ENCODE measurements around the gene TCAF1.

Gene TCAF1, protein sequence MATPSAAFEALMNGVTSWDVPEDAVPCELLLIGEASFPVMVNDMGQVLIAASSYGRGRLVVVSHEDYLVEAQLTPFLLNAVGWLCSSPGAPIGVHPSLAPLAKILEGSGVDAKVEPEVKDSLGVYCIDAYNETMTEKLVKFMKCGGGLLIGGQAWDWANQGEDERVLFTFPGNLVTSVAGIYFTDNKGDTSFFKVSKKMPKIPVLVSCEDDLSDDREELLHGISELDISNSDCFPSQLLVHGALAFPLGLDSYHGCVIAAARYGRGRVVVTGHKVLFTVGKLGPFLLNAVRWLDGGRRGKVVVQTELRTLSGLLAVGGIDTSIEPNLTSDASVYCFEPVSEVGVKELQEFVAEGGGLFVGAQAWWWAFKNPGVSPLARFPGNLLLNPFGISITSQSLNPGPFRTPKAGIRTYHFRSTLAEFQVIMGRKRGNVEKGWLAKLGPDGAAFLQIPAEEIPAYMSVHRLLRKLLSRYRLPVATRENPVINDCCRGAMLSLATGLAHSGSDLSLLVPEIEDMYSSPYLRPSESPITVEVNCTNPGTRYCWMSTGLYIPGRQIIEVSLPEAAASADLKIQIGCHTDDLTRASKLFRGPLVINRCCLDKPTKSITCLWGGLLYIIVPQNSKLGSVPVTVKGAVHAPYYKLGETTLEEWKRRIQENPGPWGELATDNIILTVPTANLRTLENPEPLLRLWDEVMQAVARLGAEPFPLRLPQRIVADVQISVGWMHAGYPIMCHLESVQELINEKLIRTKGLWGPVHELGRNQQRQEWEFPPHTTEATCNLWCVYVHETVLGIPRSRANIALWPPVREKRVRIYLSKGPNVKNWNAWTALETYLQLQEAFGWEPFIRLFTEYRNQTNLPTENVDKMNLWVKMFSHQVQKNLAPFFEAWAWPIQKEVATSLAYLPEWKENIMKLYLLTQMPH

DNA sequence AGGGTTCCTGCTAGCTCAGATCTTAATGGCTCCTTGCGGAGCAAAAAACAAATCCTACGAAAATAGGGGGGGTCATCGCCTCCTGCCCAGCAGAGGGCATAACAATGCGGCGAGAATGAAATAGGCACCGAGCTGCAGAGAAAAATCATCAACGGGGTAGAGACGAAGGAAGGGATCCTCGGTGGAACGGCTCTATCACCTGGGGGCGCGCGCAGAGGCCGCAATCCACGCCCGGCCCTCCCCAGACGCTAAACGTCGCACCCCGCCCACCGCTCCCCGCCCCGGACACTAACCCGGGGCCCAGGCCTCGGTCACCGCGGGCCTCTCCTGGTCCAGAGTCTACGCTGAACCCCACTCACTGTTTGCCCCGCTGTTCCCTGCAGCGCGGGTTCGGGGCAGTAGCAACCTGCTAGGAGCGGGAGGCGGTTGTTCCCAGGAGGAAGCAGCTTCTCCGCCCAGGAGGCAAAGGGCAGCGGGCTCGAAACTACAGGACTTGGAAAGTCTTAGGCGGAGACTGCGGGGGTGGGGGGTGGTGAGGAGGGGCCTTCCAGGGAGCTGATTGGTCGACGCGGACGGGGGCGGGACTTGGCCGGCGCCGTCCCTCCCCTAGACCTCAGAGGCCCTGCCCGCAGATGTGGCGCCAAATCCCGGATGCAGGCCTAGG lies at the start of gene TCAF1:
TCAF1 (minus strand) TSS at position 509 of the 664 bp plus-strand sequence. CDS start 25,568 bp downstream, outside the sequence.
- DNase-seq (ENCODE audit: low read depth): peak; percentile 80

DNA sequence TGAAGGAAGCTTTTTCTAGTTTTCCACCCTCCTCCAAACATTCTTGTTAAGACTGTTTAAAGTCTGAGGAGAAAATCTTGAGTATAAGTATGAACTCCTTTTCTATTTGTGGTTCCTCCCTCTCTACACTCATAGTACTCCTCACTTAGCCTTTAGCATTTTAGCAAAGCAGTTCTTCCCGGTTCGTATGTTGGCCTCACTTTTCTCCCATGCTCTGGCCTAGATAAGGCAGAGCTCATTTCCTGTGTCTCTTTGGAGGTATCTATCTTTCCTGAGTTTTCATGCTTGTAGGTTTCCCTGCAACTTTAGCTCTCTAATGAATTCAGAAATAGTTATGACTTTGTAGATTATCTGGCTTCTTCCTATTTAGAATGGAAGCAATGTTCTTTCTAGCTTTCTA lies 46.8 kb upstream of the TCAF1 start:
- no peak for DNase-seq (ENCODE audit: low read depth)

DNA sequence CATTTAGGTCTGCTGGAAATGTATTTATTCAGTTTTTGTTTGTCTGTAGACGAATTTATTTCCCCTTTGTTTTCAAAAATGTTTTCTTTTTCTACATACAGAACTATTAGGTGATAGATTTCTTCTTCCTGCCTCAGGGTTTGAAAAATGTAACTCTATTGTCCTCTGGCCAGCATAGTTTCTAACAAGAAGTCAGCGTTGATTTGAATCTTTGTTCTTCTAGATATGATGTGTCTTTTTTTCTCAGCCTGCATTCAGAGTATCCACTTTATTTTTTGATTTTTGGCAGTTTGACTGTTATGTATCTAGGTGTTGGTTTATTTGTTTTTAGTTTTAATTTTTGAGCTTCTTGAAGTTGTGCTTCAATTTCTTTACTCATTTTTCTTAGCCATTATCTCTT lies 45.1 kb upstream of the TCAF1 start:
- no peak for DNase-seq (ENCODE audit: low read depth)

DNA sequence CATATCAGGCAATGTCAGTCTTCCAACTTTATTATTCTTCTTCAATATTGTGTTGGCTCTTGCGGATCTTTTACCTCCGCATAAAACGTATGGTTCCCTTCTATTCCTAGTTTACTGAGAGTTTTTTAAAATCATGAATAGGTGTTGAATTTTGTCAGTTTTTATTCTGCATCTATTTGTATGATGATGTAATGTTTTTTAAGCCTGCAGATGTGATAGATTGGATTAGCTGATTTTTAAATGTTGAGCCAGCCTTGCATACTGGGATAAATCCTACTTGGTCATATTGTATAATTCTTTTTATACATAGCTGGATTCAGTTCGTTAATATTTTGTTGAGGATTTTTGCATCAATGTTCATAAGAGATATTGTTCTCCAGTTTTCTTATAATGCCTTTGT lies 43.4 kb upstream of the TCAF1 start:
- no peak for DNase-seq (ENCODE audit: low read depth)

DNA sequence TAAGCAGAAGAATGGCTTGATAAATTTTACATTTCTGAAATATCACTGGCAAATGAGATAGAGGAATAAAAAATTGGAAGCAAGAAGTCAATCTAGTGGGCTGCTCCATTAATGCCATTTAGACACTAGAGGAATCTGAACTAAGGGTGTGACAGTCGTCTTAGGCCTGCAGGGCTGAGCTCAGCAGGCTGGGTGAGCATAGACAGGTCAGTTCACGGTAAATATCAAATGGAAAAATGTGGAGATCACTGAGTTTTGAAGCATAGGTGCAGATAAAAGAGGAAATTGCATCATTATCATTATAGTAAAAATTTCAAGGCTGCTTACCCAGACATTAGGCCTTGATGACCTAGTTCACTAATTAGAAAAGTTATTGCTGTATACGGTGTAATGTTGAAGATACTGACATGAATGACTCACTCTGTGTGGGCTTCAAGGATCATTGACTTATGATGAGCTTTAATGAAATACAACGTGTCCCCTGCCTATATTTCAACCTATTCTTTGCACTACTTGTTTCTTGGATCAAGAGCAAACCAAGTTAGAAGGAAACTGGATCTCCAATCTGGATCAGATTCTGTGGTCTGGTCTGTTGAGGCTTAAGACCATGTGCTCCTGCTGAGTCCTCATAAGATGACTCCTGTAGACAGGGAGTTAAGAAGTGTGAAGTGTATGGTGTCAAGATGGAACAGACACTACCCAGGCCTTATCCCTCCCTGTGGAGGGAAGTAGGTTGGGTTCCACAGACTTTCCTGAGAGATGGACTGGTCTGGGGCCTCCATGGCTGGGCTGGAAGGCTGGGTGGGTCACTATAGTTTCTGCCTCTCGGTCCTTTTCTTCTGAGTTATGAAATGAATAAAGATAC lies 36.6 kb upstream of the TCAF1 start:
- DNase-seq (ENCODE audit: low read depth): no peak

DNA sequence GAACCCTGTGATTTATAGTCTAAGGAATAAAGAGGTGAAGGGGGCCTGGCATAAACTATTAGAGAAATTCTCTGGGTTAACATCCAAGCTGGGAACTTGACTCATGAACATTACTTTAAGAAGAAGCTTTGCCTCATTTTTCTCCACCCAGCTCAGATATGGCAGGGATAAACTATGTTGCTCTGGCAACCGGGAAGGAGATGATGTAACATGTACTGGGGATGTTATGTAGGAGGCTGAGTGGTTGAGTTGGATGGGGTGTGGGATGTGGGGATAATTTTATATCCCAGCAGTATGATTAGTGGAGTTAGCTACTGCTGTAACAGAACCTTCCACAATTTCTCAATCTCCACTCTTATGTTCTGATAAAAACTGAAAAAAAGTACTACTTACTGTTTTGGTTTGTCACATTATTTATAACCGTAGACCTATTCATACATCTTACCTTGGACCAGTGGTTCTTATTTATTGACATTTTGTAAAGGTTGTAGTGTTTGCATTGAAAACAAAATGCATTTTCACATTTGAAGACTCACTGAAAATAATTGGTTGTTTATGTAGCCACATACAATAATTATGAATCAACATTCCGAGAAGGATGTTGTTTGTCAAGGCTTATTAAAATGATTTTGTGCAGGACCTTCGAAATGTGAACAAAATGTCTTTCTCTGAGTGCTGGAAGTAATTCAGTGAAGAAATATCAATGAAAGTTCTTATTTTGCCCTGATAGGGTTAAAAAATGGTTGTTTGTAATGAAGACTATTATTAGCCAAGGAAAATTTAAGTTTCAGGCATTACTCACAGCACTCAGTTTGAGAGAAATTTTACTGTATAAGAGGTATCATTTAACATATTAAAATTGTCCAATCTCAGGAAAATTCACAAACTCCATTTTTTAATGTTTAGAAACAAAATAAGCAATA lies 34.4 kb upstream of the TCAF1 start:
- no peak for DNase-seq (ENCODE audit: low read depth)

DNA sequence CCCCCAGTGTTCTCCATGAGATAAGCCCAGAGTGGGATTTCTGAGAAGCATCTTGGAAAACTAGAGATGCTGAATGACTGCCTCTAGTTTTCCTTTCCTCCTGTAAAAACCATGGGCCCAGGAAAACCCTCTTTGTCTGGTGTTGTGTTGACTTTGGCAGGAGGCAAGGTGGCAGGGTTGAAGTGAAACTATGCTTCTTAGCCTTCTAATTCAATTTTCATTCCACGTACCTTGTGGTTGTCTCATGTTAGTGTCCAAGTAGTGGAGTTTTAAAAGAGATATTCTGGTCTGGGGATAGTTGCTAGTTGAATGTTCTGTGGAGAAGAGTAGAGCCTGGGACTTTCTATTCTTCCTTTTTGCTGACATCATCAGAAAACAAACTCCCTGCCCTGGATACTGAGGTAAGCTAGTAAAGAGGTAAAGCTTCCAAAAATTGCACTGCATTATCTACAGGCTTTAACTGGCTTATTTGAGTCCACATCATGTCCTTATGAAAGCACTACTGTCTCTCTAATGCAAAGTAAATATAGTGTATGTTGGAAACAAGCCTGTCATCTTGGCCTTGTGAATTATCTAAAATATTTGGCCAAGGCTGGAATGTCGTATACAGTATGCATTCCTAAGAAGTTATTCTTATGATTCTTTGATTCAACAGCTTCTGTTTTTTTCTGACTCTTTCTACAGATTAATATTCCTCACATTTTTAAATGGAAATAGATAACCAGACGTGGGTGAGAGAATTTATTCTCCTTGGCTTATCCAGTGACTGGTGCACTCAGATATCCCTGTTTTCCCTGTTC lies 32.8 kb upstream of the TCAF1 start, which contains the start of gene OR2F2:
OR2F2 (plus strand) TSS at position 708 of the 800 bp plus-strand sequence; CDS start at position 708, 0 bp downstream.
- DNase-seq (ENCODE audit: low read depth): no peak

DNA sequence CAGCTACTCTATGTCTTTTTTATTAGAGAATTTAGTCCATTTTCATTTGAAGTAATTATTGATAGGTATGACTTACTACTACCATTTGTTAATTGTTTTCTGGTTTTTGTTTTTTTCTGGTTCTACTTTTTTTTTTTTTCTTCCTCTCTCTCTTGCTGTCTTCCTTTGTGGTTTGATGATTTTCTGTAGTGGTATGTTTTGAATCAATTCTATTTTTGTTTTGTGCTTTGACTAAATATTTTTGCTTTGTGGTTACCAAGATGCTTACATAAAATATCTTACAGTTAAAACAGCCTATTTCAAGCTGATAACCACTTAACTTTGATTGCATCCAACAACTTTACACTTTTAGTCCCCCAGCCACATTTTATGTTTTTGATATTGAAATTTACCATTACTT lies 29.8 kb upstream of the TCAF1 start:
- no peak for DNase-seq (ENCODE audit: low read depth)

DNA sequence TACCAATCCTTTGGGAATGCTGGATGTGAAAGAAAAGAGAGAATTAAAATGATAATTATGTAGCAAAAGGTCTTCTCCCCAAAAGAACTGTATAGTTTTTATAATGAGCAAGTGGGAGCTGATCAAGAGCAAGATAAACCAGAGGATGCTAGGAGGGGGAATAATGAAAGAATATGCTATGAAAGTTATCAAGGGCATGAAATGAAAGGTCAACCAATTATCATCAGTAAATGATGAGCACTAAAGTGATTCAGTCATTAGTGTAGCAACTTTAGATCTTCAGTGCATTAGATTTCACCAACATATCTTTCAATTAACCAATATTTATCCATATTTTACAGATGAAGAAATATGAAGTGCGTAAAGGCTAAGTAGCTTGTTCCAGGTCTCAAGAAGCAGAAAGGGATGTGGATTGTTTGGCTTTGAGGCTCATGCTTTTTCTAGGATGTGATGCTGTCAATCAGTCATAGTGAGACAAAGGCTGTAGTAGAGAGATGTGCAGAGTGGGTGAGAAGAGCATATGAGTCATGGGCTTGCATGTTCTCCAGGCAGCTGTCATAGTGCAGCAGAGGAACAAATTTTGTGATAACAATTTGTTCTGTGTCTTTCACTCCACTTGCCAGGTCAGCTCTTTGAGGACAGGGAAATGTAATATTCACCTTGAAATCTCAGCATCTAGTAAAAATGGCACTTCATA lies 27.4 kb upstream of the TCAF1 start:
- DNase-seq (ENCODE audit: low read depth): no peak

DNA sequence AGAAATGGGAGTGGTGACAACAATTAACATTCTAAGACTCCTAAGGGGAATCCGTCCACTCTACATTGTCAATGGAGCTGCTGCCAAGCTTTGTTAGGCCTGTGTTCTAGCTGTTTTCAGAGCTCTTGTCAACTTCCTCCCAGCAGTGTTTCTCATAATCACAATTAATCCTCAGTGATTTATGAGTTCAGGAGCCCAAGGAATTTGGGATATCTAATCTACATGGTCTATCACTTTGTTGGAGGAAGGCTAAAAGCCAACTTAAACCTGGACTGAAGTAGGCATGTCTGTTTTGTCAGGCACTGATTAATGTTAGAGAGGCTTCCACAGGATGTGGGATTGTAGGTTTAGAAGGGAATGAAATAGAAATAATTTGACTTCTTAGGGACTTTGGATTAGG lies 22.9 kb upstream of the TCAF1 start:
- no peak for DNase-seq (ENCODE audit: low read depth)

DNA sequence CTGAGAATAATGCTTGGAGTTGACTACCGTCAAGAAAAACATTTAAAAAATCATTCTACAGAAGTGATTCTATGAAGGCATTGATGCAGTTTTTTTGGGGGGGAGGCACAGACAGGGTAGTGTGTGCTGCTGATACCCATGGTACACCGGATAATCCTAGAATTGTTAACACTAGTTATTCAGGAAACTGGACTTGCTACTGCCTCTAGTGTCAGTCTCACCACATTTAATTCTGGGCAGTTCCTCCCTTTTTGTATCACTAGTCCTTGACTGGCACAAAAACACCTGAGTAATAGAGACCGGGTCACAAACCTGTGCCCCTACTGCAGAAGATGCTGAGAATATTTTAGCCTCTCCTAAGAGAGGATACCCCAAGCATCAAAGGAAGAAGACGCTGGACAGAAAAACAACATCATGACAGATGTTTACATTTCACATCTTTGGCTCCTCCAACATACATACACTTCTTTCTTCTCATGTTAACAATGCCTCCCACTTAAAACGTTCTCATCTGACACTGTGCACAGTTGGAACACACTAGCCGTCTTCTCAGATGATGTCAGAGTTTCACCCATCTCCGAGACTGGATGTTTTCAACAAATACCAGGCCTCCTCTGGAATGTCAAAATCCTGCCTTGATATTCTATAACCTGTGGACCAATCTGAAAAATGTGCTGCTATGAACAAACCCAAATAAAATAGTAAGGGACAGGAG lies 13.1 kb upstream of the TCAF1 start:
- no peak for DNase-seq (ENCODE audit: low read depth)

DNA sequence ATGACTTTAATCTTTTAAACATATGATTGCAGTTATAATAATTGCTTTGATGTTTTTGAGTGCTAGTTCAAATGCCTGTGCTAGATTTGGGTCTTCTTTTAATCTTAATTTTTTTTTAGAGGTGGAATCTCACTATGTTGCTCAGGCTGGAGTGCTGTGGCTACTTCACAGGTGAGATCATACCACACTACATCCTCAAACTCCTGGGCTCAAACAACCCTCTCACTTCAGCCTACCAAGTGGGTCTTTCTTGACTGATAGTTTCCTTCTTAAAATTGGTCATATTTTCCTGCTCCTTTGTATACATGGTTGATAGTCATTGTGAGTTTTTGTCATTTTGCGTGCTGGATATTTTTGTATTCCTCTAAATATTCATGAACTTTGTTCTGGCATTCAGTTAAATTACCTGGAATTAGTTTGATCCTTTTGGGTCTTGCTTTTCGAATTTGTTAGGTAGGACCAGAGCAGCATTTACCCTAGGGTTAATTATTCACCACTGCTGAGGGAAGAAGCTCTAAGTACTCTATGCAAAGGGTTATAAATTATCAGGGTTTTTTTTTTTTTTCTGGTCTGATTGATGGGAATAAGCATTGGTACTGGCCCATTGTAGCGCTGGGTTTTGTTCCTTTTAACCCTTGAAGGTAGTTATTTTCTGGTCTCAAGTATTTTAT lies 12.1 kb upstream of the TCAF1 start:
- no peak for DNase-seq (ENCODE audit: low read depth)

DNA sequence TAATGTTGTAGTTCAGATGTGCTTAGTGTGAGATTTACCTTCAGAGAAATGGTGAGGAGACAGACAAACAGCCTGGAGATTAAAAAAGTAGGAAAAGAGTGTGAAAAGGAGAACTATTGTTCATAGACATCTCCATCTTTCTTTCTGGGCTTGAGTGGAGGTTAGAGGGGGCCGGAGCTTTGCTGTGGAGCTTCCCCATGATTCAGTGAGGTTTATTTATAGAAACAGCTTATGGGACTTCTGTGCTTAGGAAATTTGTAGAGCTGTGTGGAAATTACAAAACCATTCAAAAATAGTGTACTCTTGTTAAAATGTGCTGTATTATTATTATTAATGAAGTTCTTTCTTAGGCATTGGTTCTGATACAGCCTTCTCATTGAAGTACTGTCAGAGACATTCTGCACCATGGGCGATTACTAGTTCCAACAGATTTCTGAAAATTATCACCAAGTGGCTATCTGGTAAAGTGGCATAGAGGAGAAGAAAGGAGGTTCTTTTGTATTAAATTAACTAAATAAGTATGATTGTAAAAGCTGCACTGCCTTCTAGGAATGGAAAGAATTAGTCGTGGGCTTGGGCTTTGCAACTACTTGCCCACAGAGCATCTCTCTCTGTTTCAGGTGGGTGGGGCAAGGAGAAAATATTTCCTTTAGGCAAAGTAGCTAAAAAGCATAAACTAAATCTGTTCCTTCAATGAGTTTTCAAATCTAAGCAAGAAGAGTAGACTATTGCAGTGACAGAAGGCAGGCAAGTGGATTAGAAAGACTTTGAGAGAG lies 8.7 kb upstream of the TCAF1 start:
- no peak for DNase-seq (ENCODE audit: low read depth)

DNA sequence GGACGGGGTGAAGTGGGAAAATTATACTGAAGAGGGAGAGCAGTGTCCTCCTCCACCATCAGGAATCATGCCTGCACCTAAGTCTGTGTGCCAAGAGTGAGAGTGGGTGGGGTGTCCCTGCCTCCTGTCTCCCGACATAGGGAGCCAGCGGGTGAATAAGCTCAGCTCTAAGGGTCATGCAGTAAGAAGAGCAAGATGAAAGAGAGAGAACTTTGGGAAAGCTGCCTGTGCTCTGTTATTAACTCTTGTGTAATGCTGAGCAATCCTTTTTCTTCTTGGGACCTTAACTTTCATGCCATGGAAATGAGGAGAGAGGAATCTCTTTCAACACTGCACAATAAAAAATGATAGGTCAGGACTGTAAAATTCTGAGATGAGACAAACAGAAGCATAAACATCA lies 7.9 kb upstream of the TCAF1 start:
- no peak for DNase-seq (ENCODE audit: low read depth)

DNA sequence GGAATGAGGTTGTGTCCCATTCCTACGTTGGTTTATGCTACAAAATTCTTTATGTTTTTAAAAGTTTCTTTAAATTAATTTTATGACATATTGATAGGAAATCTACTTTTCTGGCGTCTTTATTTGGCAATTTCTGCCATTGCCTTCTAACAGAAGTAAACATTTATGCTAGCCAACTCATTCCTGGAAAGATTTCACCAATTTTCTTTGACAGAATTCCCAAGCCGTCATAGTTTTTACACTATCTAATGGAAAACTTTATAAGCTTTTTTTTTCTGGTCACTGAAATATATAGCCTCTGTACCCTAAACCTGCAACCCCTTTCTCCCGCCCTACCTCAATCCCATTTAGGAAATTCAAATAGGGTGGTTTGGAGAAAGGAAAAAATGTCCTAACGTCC lies 6.1 kb upstream of the TCAF1 start:
- DNase-seq (ENCODE audit: low read depth): no peak

DNA sequence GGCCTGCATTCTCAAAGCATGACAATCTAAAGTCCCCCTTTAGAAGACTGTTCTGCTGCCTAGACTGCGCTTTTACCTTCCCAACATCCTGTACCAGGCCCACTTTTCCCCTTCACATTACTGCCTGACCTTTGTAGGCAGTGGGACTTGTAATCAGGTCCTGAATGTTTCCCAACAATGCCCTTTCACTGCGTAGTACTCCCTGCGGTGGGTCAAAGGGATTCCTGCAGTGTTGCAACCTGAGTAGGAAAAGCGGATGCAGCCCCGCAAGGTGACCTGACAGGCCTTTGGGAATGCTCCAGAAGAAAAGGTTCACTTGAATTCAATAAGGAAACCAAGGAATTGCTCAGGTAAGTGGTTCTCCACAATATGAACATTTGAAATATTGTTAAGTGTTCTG lies 4.9 kb upstream of the TCAF1 start:
- no peak for DNase-seq (ENCODE audit: low read depth)

DNA sequence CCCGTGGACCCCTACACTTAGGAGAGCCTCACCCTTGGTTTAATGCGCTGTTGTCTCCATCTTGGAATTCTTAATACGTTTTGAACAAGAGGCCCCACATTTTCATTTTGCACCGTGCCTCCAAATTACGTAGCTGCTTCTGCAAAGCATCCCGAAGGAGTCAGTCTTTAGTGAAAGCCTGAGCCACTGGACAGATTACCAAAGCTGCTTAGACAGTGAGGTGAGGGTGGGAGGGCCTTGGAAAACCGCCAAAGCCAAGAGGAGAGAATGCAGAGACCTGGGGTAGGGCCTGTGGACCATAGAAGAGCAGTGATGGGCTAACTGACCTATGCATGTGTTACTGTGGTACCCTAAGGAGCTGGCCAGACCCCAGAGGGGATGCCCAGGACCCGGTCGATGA lies 4.2 kb upstream of the TCAF1 start:
- DNase-seq (ENCODE audit: low read depth): no peak

Measured in activated T-helper 1 cell treated with Interleukin-2 at 50 U/mL for 16 hours (primary cell).